ENCODE measurements around the gene RANBP1. TPM values are rescaled to one million over a fixed set of nuclear protein-coding genes. Genes with fewer than 3 reads are reported as not detected.

RANBP1 gene
- total and polyA plus RNA-seq, 9 of the 15 experiments (the other 6 are each of a cell fraction or from before 2014, with no cell fraction given), result 162 to 2,891 (median 1,289) TPM

DNA sequence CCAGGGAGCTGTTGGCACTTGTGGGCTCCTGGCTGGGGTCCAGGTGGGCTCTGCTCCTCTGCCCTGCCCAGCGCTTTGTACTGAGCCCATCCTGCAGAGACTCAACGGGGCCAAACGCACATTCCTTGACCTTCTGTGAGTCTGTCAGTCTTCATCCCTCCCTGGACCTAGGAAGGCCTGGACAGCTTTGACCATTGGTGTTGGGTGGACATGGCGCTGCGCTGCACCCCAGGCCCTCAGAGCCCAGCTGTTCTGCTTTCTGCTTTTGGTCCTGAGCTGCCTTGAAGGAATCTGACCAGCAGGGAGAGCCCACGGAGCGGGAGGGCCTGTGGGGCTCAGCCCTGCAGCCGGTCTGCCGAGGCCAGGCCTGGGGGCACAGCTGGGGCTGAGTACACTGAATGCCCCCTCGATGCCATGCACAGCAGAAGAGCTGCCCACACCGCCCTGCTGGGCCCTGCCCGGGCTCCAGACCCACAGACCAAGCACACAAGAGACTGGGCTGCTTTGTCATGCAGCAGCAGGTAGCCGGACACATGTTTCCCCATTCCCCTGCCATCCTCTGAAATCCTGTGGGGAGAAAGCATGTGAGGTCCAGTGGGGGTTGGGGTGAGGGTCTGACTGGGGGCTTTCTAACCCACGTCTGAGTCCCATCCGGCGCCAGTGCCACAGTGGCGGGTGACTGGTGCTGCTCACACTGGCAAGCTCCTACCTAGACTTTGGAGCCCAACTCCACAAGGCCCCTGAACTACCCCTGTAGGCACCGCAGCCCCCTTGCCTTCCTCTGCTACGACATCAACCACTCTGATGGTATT, 59.1 kb downstream of the RANBP1 start (continued):
- TF ChIP-seq, protein P1, sequence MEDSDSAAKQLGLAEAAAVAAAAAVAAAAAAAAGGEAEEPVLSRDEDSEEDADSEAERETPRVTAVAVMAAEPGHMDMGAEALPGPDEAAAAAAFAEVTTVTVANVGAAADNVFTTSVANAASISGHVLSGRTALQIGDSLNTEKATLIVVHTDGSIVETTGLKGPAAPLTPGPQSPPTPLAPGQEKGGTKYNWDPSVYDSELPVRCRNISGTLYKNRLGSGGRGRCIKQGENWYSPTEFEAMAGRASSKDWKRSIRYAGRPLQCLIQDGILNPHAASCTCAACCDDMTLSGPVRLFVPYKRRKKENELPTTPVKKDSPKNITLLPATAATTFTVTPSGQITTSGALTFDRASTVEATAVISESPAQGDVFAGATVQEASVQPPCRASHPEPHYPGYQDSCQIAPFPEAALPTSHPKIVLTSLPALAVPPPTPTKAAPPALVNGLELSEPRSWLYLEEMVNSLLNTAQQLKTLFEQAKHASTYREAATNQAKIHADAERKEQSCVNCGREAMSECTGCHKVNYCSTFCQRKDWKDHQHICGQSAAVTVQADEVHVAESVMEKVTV (CRISPR knock-in tag; IDR thresholded peaks at IDR 0.05), result no peak
- TF ChIP-seq, protein P2, sequence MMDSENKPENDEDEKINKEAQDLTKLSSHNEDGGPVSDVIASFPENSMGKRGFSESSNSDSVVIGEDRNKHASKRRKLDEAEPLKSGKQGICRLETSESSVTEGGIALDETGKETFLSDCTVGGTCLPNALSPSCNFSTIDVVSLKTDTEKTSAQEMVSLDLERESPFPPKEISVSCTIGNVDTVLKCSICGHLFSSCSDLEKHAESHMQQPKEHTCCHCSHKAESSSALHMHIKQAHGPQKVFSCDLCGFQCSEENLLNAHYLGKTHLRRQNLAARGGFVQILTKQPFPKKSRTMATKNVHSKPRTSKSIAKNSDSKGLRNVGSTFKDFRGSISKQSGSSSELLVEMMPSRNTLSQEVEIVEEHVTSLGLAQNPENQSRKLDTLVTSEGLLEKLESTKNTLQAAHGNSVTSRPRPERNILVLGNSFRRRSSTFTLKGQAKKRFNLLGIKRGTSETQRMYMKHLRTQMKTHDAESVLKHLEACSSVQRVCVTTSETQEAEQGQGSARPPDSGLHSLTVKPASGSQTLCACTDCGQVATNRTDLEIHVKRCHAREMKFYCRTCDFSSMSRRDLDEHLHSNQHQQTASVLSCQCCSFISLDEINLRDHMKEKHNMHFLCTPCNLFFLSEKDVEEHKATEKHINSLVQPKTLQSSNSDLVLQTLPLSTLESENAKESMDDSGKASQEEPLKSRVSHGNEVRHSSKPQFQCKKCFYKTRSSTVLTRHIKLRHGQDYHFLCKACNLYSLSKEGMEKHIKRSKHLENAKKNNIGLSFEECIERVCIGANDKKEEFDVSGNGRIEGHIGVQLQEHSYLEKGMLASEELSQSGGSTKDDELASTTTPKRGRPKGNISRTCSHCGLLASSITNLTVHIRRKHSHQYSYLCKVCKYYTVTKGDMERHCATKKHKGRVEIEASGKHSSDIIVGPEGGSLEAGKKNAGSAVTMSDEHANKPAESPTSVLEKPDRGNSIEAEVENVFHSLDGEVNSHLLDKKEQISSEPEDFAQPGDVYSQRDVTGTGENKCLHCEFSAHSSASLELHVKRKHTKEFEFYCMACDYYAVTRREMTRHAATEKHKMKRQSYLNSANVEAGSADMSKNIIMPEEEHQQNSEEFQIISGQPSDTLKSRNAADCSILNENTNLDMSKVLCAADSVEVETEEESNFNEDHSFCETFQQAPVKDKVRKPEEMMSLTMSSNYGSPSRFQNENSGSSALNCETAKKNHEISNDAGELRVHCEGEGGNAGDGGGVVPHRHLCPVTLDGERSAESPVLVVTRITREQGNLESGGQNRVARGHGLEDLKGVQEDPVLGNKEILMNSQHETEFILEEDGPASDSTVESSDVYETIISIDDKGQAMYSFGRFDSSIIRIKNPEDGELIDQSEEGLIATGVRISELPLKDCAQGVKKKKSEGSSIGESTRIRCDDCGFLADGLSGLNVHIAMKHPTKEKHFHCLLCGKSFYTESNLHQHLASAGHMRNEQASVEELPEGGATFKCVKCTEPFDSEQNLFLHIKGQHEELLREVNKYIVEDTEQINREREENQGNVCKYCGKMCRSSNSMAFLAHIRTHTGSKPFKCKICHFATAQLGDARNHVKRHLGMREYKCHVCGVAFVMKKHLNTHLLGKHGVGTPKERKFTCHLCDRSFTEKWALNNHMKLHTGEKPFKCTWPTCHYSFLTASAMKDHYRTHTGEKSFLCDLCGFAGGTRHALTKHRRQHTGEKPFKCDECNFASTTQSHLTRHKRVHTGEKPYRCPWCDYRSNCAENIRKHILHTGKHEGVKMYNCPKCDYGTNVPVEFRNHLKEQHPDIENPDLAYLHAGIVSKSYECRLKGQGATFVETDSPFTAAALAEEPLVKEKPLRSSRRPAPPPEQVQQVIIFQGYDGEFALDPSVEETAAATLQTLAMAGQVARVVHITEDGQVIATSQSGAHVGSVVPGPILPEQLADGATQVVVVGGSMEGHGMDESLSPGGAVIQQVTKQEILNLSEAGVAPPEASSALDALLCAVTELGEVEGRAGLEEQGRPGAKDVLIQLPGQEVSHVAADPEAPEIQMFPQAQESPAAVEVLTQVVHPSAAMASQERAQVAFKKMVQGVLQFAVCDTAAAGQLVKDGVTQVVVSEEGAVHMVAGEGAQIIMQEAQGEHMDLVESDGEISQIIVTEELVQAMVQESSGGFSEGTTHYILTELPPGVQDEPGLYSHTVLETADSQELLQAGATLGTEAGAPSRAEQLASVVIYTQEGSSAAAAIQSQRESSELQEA (IDR thresholded peaks at IDR 0.05; ENCODE audit: low read depth), result no peak
- TF ChIP-seq YY1 (IDR thresholded peaks at IDR 0.05; ENCODE audit: borderline replicate concordance in 1 of 3, control insufficient read depth in 1 of 3, extremely low read depth in 1 of 3, insufficient read depth in 3 of 3, insufficient read length in 1 of 3, insufficient replicate concordance in 2 of 3, low read depth in 1 of 3, low read length in 2 of 3) (no peak), MEIS2 (IDR thresholded peaks at IDR 0.05; ENCODE audit: partially characterized antibody) (no peak), RFX5 (IDR thresholded peaks at IDR 0.05; ENCODE audit: low read depth, low read length) (no peak), SRSF7 (optimal IDR thresholded peaks at IDR 0.05; ENCODE audit: low read depth, low read length) (no peak), ZC3H4 (CRISPR knock-in tag; IDR thresholded peaks at IDR 0.05; ENCODE audit: borderline replicate concordance) (peak; percentile 83; the same call in 1 of the 2 replicates), IFI16 (CRISPR knock-in tag; IDR thresholded peaks at IDR 0.05) (no peak), TEAD4 (IDR thresholded peaks at IDR 0.05; ENCODE audit: low read length) (no peak), TEAD4 (CRISPR knock-in tag; IDR thresholded peaks at IDR 0.05; ENCODE audit: borderline replicate concordance) (peak; percentile 58; the same call in 1 of the 2 replicates), KDM5B (IDR thresholded peaks at IDR 0.05; ENCODE audit: insufficient replicate concordance, low read depth, low read length) (no peak)
- TF ChIP-seq, protein P3, sequence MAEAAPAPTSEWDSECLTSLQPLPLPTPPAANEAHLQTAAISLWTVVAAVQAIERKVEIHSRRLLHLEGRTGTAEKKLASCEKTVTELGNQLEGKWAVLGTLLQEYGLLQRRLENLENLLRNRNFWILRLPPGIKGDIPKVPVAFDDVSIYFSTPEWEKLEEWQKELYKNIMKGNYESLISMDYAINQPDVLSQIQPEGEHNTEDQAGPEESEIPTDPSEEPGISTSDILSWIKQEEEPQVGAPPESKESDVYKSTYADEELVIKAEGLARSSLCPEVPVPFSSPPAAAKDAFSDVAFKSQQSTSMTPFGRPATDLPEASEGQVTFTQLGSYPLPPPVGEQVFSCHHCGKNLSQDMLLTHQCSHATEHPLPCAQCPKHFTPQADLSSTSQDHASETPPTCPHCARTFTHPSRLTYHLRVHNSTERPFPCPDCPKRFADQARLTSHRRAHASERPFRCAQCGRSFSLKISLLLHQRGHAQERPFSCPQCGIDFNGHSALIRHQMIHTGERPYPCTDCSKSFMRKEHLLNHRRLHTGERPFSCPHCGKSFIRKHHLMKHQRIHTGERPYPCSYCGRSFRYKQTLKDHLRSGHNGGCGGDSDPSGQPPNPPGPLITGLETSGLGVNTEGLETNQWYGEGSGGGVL (CRISPR knock-in tag; IDR thresholded peaks at IDR 0.05), result no peak

All from K562 (cell line).